ENCODE measurements around the gene G6PC3. TPM values are rescaled to one million over a fixed set of nuclear protein-coding genes. Genes with fewer than 3 reads are reported as not detected.

The G6PC3 gene
- total RNA-seq, 1 donor from 2014 or later: 37.5 TPM

GRCh38 chr17:44053125-44053872 is 17.2 kb upstream of the G6PC3 start:
- no peaks in the 10 kb centered on the region for H3K36me3 ChIP-seq (ENCODE audit: control insufficient read depth, insufficient read depth, low read length)
- DNase-seq (ENCODE audit: low read depth): no peak
- H3K27me3 ChIP-seq (ENCODE audit: control insufficient read depth, insufficient read depth, low read length): no peaks in the 10 kb centered on the region
- TF ChIP-seq CTCF (IDR thresholded peaks at IDR 0.05; ENCODE audit: insufficient read depth, low read length, poor library complexity, severe bottlenecking): no peak
- no peak overlapping the region for H3K4me3 ChIP-seq (ENCODE audit: low read depth, low read length)

GRCh38 chr17:44059101-44059892 is 11.2 kb upstream of the G6PC3 start:
- Histone ChIP-seq H3K27me3 (ENCODE audit: control insufficient read depth, insufficient read depth, low read length) (no peaks in the 10 kb centered on the region), H3K36me3 (ENCODE audit: control insufficient read depth, insufficient read depth, low read length) (no peaks in the 10 kb centered on the region), H3K4me3 (ENCODE audit: low read depth, low read length) (no peak overlapping the region)
- no peak for DNase-seq (ENCODE audit: low read depth)
- TF ChIP-seq CTCF (IDR thresholded peaks at IDR 0.05; ENCODE audit: insufficient read depth, low read length, poor library complexity, severe bottlenecking): no peak

GRCh38 chr17:44061446-44061845 is 9.1 kb upstream of the G6PC3 start:
- Histone ChIP-seq H3K36me3 (ENCODE audit: control insufficient read depth, insufficient read depth, low read length) (no peaks in the 10 kb centered on the region), H3K27me3 (ENCODE audit: control insufficient read depth, insufficient read depth, low read length) (no peaks in the 10 kb centered on the region), H3K4me3 (ENCODE audit: low read depth, low read length) (no peak overlapping the region)
- no peak for TF ChIP-seq CTCF (IDR thresholded peaks at IDR 0.05; ENCODE audit: insufficient read depth, low read length, poor library complexity, severe bottlenecking)
- DNase-seq (ENCODE audit: low read depth): no peak

GRCh38 chr17:44062871-44063270 is 7.7 kb upstream of the G6PC3 start:
- Histone ChIP-seq H3K4me3 (ENCODE audit: low read depth, low read length) (no peak overlapping the region), H3K36me3 (ENCODE audit: control insufficient read depth, insufficient read depth, low read length) (no peaks in the 10 kb centered on the region), H3K27me3 (ENCODE audit: control insufficient read depth, insufficient read depth, low read length) (no peaks in the 10 kb centered on the region)
- DNase-seq (ENCODE audit: low read depth): no peak
- no peak for TF ChIP-seq CTCF (IDR thresholded peaks at IDR 0.05; ENCODE audit: insufficient read depth, low read length, poor library complexity, severe bottlenecking)

GRCh38 chr17:44063704-44064639 is 6.6 kb upstream of the G6PC3 start:
- H3K27me3 ChIP-seq (ENCODE audit: control insufficient read depth, insufficient read depth, low read length): no peaks in the 10 kb centered on the region
- H3K4me3 ChIP-seq (ENCODE audit: low read depth, low read length): no peak overlapping the region
- H3K36me3 ChIP-seq (ENCODE audit: control insufficient read depth, insufficient read depth, low read length): no peaks in the 10 kb centered on the region
- TF ChIP-seq CTCF (IDR thresholded peaks at IDR 0.05; ENCODE audit: insufficient read depth, low read length, poor library complexity, severe bottlenecking): no peak
- DNase-seq (ENCODE audit: low read depth): no peak

Measured in kidney epithelial cell (primary cell).